Choroid plexus epithelial cell (primary cell): Measurements from ENCODE around the gene COX20.

Source experiments
- DNase-seq: peaks from one replicate; pipeline ENCODE4 v3.0.0-alpha.2; 2010; ENCODE audit warnings: low read depth
- H3K4me3 ChIP-seq: 2 replicates; pipeline ENCODE4 v1.5.1; 2011; ENCODE audit warnings: low read depth, mild to moderate bottlenecking, control low read depth, low read length, moderate library complexity
- TF ChIP-seq, protein P1 (sequence below): conservative IDR thresholded peaks from 2 replicates; pipeline ENCODE4 v1.5.1; 2011; ENCODE audit warnings: low read depth, mild to moderate bottlenecking, control low read depth, inconsistent platforms, low read length, moderate library complexity

Gene COX20, protein sequence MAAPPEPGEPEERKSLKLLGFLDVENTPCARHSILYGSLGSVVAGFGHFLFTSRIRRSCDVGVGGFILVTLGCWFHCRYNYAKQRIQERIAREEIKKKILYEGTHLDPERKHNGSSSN

DNA sequence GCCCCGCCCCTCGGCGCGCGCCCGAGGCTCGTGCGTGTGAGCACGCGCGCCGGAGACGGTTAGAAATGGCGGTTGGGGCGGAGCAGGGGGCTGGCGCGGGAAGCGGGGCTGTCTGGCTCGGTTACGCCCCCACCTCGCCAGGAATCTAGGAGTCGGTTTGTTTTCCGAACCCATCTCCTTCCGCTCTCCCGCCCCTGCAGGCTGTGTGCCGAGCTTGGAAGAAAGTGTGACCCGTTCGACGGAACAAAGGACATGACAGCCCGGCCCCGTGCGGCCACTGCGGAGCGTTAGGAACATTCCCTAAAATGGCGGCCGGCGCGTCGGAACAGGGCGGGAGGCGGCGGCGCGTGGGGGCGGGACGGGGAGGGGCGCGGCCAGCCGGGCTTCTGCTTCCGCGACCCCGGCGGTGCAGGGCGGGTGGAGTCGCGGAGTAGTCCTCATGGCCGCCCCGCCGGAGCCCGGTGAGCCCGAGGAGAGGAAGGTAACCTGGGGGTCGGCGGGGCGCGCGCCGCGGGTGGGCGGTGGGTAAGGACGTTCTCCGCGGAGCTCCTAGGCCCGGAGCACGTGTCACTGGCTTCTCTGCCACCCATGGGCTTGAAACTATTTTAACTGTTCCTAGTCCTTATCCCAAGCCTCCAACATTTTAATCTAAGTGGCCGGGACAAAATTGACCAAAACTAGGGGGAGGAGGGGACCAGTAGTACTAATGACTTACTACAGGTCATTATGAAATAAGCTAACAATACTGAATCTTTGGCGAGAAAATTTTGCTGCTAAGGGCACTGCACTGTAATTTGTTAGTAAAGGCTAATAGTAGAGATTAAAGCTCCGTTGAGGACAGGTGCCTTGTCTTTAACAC is at the start of gene COX20:
Gene COX20 (plus strand): TSS at position 383 of the 859 bp plus-strand sequence. CDS start 57 bp downstream, at position 440.
- DNase-seq, result peak; percentile 90
- TF ChIP-seq, protein P1, sequence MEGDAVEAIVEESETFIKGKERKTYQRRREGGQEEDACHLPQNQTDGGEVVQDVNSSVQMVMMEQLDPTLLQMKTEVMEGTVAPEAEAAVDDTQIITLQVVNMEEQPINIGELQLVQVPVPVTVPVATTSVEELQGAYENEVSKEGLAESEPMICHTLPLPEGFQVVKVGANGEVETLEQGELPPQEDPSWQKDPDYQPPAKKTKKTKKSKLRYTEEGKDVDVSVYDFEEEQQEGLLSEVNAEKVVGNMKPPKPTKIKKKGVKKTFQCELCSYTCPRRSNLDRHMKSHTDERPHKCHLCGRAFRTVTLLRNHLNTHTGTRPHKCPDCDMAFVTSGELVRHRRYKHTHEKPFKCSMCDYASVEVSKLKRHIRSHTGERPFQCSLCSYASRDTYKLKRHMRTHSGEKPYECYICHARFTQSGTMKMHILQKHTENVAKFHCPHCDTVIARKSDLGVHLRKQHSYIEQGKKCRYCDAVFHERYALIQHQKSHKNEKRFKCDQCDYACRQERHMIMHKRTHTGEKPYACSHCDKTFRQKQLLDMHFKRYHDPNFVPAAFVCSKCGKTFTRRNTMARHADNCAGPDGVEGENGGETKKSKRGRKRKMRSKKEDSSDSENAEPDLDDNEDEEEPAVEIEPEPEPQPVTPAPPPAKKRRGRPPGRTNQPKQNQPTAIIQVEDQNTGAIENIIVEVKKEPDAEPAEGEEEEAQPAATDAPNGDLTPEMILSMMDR, result peak; percentile 16
- peak within 1 kb of the TSS; percentile 82 for H3K4me3 ChIP-seq

DNA sequence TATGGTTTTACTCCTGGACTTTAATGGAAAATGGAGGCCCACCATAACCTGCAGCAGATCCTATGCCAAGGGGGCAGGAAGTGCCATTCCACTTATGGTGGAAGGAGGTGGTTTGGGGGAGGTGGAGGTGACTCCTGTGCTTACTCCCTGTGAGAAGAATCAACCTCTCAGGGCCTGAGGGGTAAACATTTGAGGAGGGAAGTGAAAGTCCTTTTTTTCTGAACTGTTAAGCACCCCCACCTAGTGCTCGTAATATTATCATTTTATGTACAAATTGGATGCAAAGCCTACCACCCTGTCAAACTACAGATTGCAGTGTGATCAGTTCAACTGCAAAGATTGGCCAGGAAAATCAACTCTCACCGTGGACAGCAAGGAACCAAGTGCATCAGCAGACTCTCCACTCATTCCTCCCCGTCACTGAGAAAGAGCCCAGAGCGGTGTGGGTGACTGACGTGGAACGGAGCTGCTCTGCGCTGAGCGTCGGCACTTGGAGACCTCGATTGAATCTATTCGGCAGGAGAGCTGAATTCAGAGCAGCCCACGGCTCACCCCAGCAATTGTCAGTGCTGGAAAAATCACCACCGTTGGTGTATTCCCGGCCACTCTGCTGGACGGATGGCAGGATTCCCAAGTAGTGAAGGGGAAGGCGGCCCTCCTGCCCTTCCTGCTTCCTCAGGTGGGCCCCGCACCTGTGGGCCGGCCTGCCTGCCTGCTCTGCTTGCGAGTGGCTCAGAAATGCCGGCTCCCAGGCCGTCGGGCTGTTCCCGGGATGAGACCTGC is 46.8 kb upstream of the COX20 start:
- no peak for DNase-seq
- no peak overlapping the region for H3K4me3 ChIP-seq
- TF ChIP-seq, protein P1, result no peak

DNA sequence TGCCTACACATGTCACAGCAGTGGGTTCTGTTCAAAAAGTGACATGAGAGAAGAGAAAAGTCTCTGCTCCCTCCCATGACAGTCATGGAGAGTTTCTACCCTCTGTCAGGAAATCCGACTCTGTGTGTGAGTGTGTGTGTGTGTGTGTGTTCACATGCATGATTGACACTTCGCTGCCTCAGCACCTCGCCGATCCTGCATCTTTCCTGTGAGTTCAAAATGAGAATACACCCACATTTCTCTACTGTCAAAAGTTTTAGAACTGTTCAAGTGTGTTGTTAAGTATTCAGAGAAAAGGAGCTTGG is 46.2 kb upstream of the COX20 start:
- no peak overlapping the region for H3K4me3 ChIP-seq
- TF ChIP-seq, protein P1, result no peak
- no peak for DNase-seq

DNA sequence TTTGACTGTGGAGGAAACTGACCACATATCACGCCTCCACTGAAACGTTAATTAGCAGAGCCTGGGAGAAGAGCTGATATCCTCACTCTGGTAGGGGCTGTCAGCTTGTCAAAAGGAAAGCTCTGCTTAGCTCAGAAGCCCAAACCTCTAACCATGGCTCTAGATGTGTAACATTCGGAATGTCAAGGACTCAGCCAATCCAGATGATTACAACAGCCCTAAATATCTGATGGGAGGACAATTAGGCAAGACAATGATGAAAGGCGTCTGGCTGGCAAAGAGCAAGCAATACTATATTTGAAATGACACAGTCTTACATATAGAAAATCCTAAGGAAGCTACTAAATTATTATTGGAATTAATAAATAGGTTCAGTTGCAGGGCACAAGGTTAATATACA is 45.7 kb upstream of the COX20 start:
- TF ChIP-seq, protein P1, result no peak
- DNase-seq, result no peak
- no peak overlapping the region for H3K4me3 ChIP-seq

DNA sequence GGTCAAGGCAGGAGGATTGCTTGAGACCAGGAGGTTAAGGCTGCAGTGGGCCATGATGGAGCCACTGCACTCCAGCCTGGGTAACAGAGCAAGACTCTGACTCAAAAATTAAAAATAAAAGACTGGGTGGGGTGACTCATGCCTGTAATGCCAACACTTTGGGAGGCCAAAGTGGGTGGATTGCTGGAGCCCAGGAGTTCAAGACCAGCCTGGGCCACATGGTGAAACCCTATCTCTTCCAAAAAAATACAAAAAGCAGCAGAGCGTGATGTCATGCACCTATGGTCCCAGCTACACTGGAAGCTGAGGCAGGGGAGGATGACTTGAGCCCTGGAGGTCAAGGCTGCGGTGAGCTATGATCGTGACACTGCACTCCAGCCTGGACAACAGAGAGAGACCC is 44.4 kb upstream of the COX20 start:
- TF ChIP-seq, protein P1, result no peak
- H3K4me3 ChIP-seq, result no peak overlapping the region
- DNase-seq, result no peak

DNA sequence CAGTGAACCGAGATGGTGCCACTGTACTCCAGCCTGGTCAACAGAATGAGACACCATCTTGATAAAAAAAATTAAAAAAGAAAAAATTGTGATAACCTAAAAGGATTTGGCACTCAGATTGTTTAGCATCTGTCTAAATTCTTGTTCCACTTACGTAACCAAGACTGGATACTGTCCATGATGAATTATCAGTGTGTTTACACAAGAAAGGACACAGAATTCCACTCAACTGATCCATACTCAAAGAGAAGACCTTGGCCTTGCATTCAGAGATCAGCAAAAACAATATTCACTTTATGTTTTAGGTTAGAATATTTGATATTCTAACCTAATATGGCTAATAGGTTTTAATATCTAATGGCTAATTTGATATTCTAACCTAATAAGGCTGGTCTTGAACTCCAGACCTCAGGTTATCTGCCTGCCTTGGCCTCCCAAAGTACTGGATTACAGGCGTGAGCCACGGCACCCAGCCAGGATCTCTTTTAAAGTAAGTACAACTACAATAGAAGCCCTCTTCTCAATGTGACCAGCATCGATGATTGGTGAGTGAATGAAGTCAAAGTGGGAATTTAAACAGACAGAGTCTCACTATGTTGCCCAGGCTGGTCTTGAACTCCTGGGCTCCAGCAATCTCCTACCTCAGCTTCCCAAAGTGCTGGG is 43.1 kb upstream of the COX20 start:
- TF ChIP-seq, protein P1, result no peak
- H3K4me3 ChIP-seq, result no peak overlapping the region
- DNase-seq, result peak; percentile 60
